ENCODE results near the gene PFDN2.

DNA sequence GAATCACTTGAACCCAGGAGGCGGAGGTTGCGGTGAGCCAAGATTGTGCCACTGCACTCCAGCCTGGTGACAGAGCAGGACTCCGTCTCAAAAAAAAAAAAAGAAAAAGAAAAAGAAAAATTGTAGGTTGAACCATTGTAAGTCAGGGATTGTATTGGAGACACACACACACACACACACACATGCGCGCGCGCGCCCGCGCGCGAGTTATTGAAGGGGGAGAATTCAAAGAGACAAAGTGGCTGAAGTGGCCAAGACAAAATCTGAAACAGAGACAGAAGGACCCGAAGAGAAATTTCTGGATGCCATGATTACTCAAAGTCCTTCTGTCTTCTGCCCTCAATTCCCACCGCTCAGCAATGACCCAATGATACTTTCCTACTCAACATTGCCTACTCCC, 23.4 kb downstream of the PFDN2 start:
- TF ChIP-seq POLR2AphosphoS5 (IDR thresholded peaks at IDR 0.05; ENCODE audit: low read depth, low read length) (no peak), TAF1 (IDR thresholded peaks at IDR 0.05; ENCODE audit: borderline replicate concordance, low read depth, low read length) (no peak)
